H1 (cell line): ENCODE data around the gene NDUFB2. TPM values are rescaled to one million over a fixed set of nuclear protein-coding genes. Genes with fewer than 3 reads are reported as not detected.
"Not testable (repeated sequence)": the region's sequence is repeated elsewhere in the genome, so short reads cannot be mapped to it uniquely, and the experiment has no call there.

Experiments used
- CTCF ChIA-PET: fragments of 300-600 bp; sonication (Branson Sonifier 250); formaldehyde crosslinking; loops from one replicate; lab custom pipeline; 2021; ENCODE audit not compliant: partially characterized antibody; lab: Charles Lee
- POLR2A ChIA-PET: fragments of 300-600 bp; sonication (Branson Sonifier 250); formaldehyde crosslinking; loops from one replicate; lab custom pipeline; 2021; ENCODE audit warnings: inconsistent platforms; ENCODE audit not compliant: partially characterized antibody; lab: Charles Lee
- DNase-seq, 2 experiments: peaks; one replicate each; pipeline versions ENCODE4 v3.0.0 to v3.0.0-alpha.2; 2010 to 2022; ENCODE audit warnings: low spot score in 2 of 2, low read depth in 1 of 2, mixed read lengths in 1 of 2
- FAIRE-seq: peaks from 2 replicates; lab custom pipeline; 2011; peaks lifted over from hg19 to GRCh38; lab: Jason Lieb, UNC
- H2AFZ ChIP-seq: 2 replicates; pipeline ENCODE4 v1.8.1; 2012; ENCODE audit warnings: low read length, inconsistent platforms
- H2AK5ac ChIP-seq: 2 replicates; pipeline ENCODE4 v1.6.1; 2013; ENCODE audit warnings: low read depth, low read length
- H2BK120ac ChIP-seq: replicated peaks from 2 replicates; pipeline ENCODE3; 2013; ENCODE audit warnings: low read depth, low read length, inconsistent platforms
- H2BK12ac ChIP-seq: 2 replicates; pipeline ENCODE4 v1.6.1; 2013; ENCODE audit warnings: low read depth, low read length
- H2BK15ac ChIP-seq: 2 replicates; pipeline ENCODE4 v1.6.1; 2013; ENCODE audit warnings: low read length
- H2BK20ac ChIP-seq: 2 replicates; pipeline ENCODE4 v1.6.1; 2013; ENCODE audit warnings: low read length
- H2BK5ac ChIP-seq: 2 replicates; pipeline ENCODE4 v1.6.1; 2013; ENCODE audit warnings: low read depth, low read length
- H3K14ac ChIP-seq: 2 replicates; pipeline ENCODE4 v1.6.1; 2013; ENCODE audit warnings: inconsistent platforms; ENCODE audit not compliant: insufficient read length
- H3K18ac ChIP-seq: 2 replicates; pipeline ENCODE4 v1.6.1; 2013; ENCODE audit warnings: low read length; ENCODE audit errors: extremely low read depth
- H3K23ac ChIP-seq: 2 replicates; pipeline ENCODE4 v1.6.1; 2013; ENCODE audit warnings: inconsistent platforms; ENCODE audit not compliant: insufficient read length
- H3K23me2 ChIP-seq: 2 replicates; pipeline ENCODE4 v1.6.1; 2013; ENCODE audit warnings: low read depth, low read length
- H3K27ac ChIP-seq: 2 replicates; pipeline ENCODE4 v1.6.1; 2011; ENCODE audit warnings: low read depth, low read length, inconsistent platforms
- H3K27me3 ChIP-seq, 4 experiments: replicated peaks in 1 of 4; 1 replicate in 1 of 4; 2 replicates in 3 of 4; pipeline versions ENCODE4 v1.6.1 to v1.8.1; 2011 to 2013; ENCODE audit warnings: low read length in 3 of 4, mild to moderate bottlenecking in 3 of 4, inconsistent platforms in 2 of 4, mixed read lengths in 2 of 4, moderate library complexity in 1 of 4; ENCODE audit not compliant: control insufficient read depth in 3 of 4, insufficient read depth in 3 of 4; ENCODE audit errors: extremely low read depth in 1 of 4
- H3K36me3 ChIP-seq, 4 experiments: 2 replicates each; pipeline versions ENCODE4 v1.6.1 to v1.8.1; 2011 to 2013; ENCODE audit warnings: mild to moderate bottlenecking in 4 of 4, low read length in 3 of 4, moderate library complexity in 2 of 4, control low read depth in 1 of 4, inconsistent platforms in 1 of 4; ENCODE audit not compliant: insufficient read depth in 4 of 4, control insufficient read depth in 2 of 4
- H3K4ac ChIP-seq: replicated peaks from 2 replicates; pipeline ENCODE3; 2013; ENCODE audit warnings: low read length, low read depth, mixed read lengths, inconsistent platforms; ENCODE audit not compliant: insufficient read length
- H3K4me1 ChIP-seq, 4 experiments: replicated peaks in 1 of 4; 1 replicate in 1 of 4; 2 replicates in 3 of 4; pipeline versions ENCODE4 v1.6.1 to v1.8.1; 2011 to 2013; ENCODE audit warnings: low read length in 3 of 4, inconsistent platforms in 2 of 4, mixed read lengths in 1 of 4; ENCODE audit not compliant: insufficient read depth in 4 of 4, control insufficient read depth in 3 of 4
- H3K4me2 ChIP-seq, 2 experiments: 2 replicates each; pipeline versions ENCODE4 v1.6.1 to v1.8.1; 2011 to 2013; ENCODE audit warnings: low read depth in 2 of 2, low read length in 2 of 2, control low read depth in 1 of 2, inconsistent platforms in 1 of 2, mild to moderate bottlenecking in 1 of 2; ENCODE audit not compliant: insufficient read depth in 1 of 2
- H3K4me3 ChIP-seq, 4 experiments: fragments of 200-600, 300-600 bp in 1 of 4; sonication (generic), shearing (Covaris generic), sonication (Bioruptor Twin) in 1 of 4; 2 replicates each; pipeline versions ENCODE4 v1.5.1 to v1.8.1; 2011 to 2016; ENCODE audit warnings: low read length in 4 of 4, low read depth in 3 of 4, control low read depth in 2 of 4, inconsistent platforms in 2 of 4, mild to moderate bottlenecking in 2 of 4, mixed read lengths in 1 of 4, moderate library complexity in 1 of 4; ENCODE audit not compliant: insufficient read depth in 2 of 4; ENCODE audit errors: extremely low read depth in 1 of 4
- H3K56ac ChIP-seq: replicated peaks from 2 replicates; pipeline ENCODE3; 2013; ENCODE audit warnings: low read depth, mild to moderate bottlenecking, mixed read lengths, low read length, inconsistent platforms; ENCODE audit not compliant: insufficient read length
- H3K79me1 ChIP-seq: 2 replicates; pipeline ENCODE4 v1.6.1; 2013; ENCODE audit warnings: low read depth, low read length, control low read depth
- H3K79me2 ChIP-seq, 2 experiments: 2 replicates each; pipeline versions ENCODE4 v1.6.1 to v1.8.1; 2012 to 2013; ENCODE audit warnings: low read length in 2 of 2, mild to moderate bottlenecking in 2 of 2, inconsistent platforms in 1 of 2; ENCODE audit not compliant: insufficient read depth in 2 of 2, control insufficient read depth in 1 of 2
- H3K9ac ChIP-seq, 4 experiments: replicated peaks in 1 of 4; 1 replicate in 1 of 4; 2 replicates in 3 of 4; pipeline versions ENCODE4 v1.6.1 to v1.8.1; 2011 to 2013; ENCODE audit warnings: low read depth in 3 of 4, low read length in 3 of 4, control low read depth in 2 of 4, mild to moderate bottlenecking in 2 of 4, moderate library complexity in 2 of 4, inconsistent platforms in 1 of 4; ENCODE audit errors: extremely low read depth in 1 of 4
- H3K9me3 ChIP-seq, 2 experiments: 2 replicates each; pipeline versions ENCODE4 v1.6.1 to v1.8.1; 2012 to 2013; ENCODE audit warnings: mild to moderate bottlenecking in 2 of 2, moderate library complexity in 2 of 2, control low read depth in 1 of 2, inconsistent platforms in 1 of 2, low read depth in 1 of 2, low read length in 1 of 2, mixed read lengths in 1 of 2; ENCODE audit not compliant: insufficient read depth in 2 of 2
- H4K20me1 ChIP-seq, 2 experiments: replicated peaks in 1 of 2; 2 replicates each; pipeline versions ENCODE3 to v1.8.1; 2011 to 2013; ENCODE audit warnings: inconsistent platforms in 2 of 2, low read length in 2 of 2, mild to moderate bottlenecking in 1 of 2; ENCODE audit not compliant: insufficient read depth in 2 of 2, control insufficient read depth in 1 of 2
- H4K5ac ChIP-seq: 2 replicates; pipeline ENCODE4 v1.6.1; 2013; ENCODE audit warnings: low read length, low read depth, mixed read lengths, inconsistent platforms; ENCODE audit not compliant: insufficient read length
- H4K8ac ChIP-seq: 2 replicates; pipeline ENCODE4 v1.8.0; 2013; ENCODE audit warnings: mild to moderate bottlenecking, moderate library complexity, low read length, inconsistent platforms; ENCODE audit not compliant: insufficient read depth; ENCODE audit errors: extremely low read depth
- H4K91ac ChIP-seq: replicated peaks from 2 replicates; pipeline ENCODE3; 2013; ENCODE audit warnings: low read length, mixed read lengths, inconsistent platforms; ENCODE audit not compliant: insufficient read length
- WGBS, 2 experiments: shearing (Covaris generic) in 1 of 2; methylation state at CpG; one replicate each; pipeline versions ENCODE4 v1.1.6 to v1.1.7; 2013 to 2015; ENCODE audit warnings: low lambda C conversion rate in 2 of 2, mixed read lengths in 2 of 2, inconsistent platforms in 1 of 2, low coverage in 1 of 2, missing lambda C conversion rate in 1 of 2; ENCODE audit not compliant: insufficient replicate concordance in 2 of 2, insufficient coverage in 1 of 2, insufficient read length in 1 of 2; ENCODE audit errors: extremely low coverage in 1 of 2, missing lambda C conversion rate in 1 of 2; 5-methylcytosine and 5-hydroxymethylcytosine counted together
- polyA plus RNA-seq, 7 experiments: library from polyadenylated mRNA; depleted of rRNA in 3 of 7; stranded (reverse) in 5 of 7; unstranded in 2 of 7; fragments of >200 nt in 5 of 7; fragments of 200-250 nt in 2 of 7; gene quantifications; 1 replicate in 5 of 7; 2 replicates in 1 of 7; 4 replicates in 1 of 7; pipeline versions ENCODE4 v1.2.1 to v1.2.3, GENCODE V29; 2011 to 2013; ENCODE audit warnings: missing spikeins in 2 of 7, mixed read lengths in 2 of 7
- total RNA-seq: library from RNA; stranded (reverse); fragmentation: NEBNext Ultra II Directional; extraction: Animal tissue kit (Norgen Biotek cat#: 25700); gene quantifications from 2 replicates; pipeline ENCODE4 v1.2.1, GENCODE V29; 2021

Gene NDUFB2
- total and polyA plus RNA-seq, 2 of the 8 experiments (the other 6 are each of a cell fraction or from before 2014, with no cell fraction given): 168 to 881 TPM

- not testable (repeated sequence) for H2BK12ac ChIP-seq, H2BK5ac ChIP-seq, H3K56ac ChIP-seq, DNase-seq, H3K4me3 ChIP-seq, H2BK120ac ChIP-seq, H3K18ac ChIP-seq, H3K79me2 ChIP-seq, H4K91ac ChIP-seq, H3K27ac ChIP-seq, H4K8ac ChIP-seq, H4K5ac ChIP-seq, H3K23ac ChIP-seq, H2AFZ ChIP-seq, H3K4me1 ChIP-seq, H3K4ac ChIP-seq, H4K20me1 ChIP-seq, H3K9me3 ChIP-seq, H3K79me1 ChIP-seq, H3K9ac ChIP-seq, H2AK5ac ChIP-seq, H3K36me3 ChIP-seq, FAIRE-seq, H2BK15ac ChIP-seq, H3K14ac ChIP-seq, H2BK20ac ChIP-seq, H3K23me2 ChIP-seq, H3K27me3 ChIP-seq, H3K4me2 ChIP-seq
- ChIA-PET POLR2A (interaction anchor here (1.7 kb wide), 1 partner anchor 12 kb away, joined by 4 read pairs; no protein-coding TSS in a partner anchor), CTCF (interaction anchor here (1.1 to 1.7 kb wide), 4 partner anchors 9 to 31 kb away, joined by 3 to 6 read pairs (median 6); no protein-coding TSS in a partner anchor)
- 97% methylated on average over 10 of the region's 10 CpGs; no CpG with 5 or more reads in 1 of the 2 experiments for WGBS, 2 experiments
These were observed 26.6 kb upstream of the NDUFB2 start for GRCh38 chr7:140669862-140670261.
